Activated CD4-positive, alpha-beta T cell treated with anti-CD3 and anti-CD28 coated beads, Interleukin-2, amount 50 U/mL, for 1 hour (primary cell): ENCODE data around the gene NUDT1.
"Not testable (repeated sequence)": the region's sequence is repeated elsewhere in the genome, so short reads cannot be mapped to it uniquely, and the experiment has no call there.

Experiments
- DNase-seq: peaks from one replicate; pipeline ENCODE4 v3.0.0-alpha.2; 2020

Gene NUDT1

DNA sequence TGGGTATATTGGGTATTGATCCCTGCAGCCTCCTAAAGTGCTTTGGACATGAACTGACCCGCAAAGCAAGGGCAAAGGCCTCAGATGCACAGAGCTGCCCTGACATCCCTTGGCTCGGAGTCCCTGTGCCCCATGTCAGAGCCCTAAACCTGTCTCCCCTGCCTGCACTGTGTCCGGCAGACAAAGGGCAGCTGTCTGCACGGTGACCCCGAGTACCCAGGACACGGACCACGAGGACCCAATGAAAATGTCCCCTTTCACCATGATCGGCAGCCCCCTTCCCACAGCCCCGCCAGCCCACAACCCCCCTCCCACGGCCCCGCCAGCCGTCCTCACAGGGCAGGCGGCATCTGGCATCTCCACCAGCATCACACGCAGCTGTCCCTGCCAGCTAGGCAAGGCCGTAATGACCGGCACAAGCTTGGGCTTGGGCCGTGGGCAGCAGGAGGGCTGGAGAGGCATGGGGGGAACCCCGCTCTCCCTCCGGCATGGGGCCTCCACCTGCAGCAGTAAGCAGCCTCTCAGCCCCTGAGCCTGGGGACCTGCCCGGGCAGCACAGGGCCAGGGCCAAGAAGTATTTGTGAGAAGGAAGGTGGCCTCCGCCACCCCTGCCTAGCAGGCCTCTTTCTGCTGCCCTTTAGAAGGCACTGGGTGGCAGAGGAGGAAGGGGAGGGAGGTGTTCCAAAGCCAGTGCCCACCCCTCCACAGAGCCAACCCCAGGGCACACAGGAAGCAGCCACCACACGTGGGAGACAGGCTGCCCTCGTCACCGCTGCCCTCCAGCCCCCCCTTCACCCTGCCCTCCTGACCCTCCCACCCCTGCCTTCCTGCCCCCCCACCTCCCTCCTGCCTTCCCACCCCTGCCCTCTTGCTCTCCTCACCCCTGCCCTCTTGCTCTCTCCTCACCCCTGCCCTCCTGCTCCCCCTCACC is 10.1 kb downstream of the NUDT1 start:
- DNase-seq: no peak

DNA sequence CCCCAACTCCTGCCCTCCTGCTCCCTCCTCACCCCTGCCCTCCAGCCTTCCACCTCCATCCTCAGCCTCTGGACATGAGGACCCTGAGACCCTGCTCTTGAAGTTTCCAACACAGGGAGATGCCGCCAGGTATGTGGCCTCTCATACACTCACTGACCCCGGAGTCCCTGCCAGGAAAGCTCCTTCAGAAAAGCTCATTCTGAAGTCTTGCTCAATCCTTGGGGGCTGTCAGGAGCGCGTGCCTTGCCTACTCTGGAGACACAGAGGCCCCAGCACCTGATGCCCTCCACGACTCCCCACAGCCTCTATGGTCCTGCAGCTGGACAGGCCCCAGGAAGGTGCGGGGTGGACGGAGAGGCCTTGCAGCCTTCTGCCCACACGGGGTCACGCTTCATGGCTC is 11.0 kb downstream of the NUDT1 start:
- DNase-seq: no peak

DNA sequence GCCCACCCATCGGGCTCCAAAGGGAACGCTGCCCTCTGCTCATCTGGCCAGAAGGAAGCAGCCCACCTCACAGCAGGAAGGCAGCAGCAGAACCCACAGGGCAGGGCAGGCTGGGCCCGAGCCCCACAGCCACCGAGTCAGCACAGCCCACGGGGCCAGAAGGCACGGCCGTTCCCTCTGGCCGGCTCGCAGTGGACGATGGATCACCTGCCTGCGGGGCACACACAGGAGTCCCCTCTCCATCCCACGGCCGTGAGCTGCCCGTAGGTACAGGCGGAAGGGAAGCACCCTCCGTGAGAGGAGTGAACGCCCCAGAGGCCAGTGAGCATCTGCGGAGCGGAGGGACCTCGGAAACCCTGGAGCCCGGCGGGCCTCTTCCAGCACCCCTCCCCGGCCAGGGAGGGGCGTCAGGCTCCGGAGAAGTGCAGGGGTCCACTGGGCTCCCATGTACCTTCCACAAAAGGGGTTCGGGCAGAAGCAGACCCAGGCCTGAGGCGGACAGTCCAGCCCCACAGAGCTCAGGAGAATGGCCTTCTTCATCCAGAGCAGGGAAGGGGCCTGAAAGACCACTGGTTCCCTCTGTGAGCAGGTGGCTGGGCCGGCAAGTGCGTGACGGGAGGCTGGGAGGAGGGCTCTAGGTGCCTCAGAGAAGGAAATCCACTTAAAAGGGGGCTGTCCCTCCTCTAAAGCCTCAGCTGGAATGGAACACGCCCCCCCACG is 11.7 kb downstream of the NUDT1 start:
- no peak for DNase-seq

DNA sequence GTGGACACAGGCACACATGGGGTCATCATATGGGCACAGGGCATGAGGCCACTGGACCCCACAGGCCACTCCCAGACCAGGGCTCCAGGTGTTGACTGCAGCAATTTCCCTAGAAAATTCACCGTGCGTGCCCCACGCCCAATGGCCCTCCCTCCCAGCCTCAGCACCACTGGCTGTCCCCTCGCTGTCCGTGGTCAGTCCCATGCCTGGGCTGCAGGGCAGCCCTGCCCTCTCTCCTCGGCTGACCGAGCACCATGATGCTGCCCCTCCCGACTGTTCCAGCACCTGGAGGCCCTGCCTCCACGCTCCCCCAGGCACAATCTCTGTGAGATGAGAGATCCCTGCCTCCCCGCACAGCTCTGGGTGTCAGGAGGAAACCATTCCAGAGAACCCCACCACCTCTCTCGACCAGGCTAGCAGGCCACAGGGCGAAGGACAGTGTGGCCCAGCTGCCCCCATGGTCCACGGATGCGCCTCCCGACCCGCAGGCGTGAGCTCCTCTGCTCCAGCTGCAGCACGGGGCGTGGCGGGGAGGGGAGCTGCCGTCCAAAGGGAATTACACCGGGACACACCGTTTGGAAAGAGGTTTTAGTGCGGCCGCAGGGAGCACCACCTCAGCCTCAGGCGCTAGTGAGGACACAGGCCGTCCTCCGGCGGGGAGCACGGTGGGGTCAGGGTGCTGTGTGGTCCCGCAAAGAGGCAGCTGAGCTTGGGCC is 12.6 kb downstream of the NUDT1 start:
- DNase-seq: no peak

DNA sequence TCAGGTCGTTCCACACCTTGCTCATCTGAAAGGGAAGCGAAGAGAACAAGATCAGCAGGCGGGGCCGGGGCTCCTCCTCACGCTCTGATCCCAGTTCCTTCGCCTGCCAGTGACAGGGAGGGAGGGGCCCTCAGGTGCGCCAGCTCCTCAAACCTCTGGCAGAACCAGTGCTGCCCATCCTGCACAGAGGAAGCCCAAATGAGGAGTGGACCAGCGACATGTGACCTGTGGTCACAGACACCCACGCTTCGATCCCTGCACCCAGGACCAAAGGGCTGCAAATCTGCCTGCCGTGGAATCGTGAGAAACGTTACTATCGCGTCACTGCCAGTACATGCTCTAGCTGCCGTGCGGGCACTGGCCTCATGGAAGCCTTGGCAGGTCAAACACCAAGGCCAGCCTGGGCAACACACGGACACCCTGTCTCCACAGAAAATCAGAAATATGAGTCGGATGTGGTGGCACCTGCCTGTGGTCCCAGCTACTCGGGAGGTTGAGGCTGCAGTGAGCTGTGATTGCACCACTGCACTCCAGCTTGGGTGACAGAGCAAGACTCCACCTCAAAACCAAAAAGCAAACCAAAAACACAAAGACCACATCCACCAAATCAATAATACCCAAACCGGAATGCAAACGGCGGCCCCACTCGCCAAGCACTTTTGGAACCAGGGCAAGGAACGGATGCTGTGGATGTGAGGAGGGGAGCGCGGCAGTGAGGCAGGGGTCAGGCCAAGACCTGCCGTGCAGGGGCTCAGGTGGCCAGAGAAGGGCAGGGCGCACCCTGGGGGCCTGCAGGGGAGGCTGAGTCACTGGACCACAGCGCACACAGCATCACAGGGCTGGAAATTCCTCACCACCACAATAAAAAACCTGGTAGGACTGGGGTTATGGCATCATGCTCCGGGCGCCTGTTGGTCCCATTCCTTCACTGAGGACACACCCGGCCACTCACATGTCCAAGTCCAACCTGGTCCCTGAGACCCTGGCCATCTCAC is 13.4 kb downstream of the NUDT1 start:
- no peak for DNase-seq

DNA sequence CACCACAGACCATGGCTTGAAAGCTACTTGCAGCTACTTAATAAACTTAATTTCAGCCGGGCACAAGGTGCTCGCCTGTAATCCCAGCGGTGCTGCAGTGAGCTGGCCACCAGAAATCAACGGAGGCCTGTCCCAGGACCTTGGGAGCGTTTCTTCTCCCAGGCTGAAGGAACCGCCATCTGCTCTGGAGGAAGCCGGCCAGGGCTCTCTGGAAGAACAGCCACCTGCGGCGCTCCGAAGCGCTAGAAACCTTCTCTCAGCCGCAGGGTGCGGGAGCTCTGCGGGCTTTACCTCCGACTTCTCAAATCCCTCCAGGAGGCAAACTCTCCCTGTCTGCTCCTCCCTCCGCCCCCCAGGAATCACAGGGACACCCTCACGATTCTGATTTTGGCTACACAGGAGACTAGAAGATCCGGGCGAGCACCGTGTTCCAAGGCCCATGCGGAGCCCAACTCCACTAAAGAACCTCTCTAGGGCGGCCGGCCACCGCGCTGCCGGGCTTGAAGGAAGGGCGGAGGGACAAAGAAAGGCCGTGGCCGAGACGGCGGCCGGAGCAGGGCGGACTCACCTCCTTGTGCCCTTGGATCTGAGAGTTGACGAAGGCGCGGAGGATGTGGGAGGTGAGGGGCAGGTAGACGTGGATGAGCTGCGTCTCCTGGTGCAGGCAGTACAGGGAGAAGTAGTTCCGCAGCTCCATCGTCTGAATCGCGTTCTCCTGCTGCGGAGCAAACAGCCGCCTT is 14.4 kb downstream of the NUDT1 start:
- DNase-seq: no peak

DNA sequence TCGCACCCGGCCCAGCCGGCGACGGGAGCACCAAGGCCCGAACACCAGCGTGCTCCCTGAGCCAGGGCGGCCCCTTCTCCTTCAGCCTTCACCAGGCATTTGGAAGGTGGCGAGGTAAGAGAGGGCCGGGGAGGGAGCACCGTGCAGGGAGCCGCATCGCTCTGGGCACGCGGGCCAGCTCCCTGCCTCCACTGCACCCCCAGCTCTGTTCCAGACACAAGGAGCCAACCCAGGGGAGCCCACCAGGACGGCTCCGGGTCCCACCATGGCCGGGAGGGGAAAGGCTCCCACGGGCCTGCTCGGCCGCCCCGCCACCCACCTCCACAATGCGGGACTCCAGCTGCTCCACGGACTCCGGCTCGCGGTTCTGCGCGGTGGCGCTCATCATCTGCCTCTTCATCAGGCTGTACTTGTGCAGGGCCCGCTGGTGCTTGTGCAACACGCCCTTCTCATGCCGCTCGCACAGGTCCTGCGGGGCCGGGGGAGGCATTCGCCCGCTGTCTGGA is 15.1 kb downstream of the NUDT1 start:
- DNase-seq: no peak

DNA sequence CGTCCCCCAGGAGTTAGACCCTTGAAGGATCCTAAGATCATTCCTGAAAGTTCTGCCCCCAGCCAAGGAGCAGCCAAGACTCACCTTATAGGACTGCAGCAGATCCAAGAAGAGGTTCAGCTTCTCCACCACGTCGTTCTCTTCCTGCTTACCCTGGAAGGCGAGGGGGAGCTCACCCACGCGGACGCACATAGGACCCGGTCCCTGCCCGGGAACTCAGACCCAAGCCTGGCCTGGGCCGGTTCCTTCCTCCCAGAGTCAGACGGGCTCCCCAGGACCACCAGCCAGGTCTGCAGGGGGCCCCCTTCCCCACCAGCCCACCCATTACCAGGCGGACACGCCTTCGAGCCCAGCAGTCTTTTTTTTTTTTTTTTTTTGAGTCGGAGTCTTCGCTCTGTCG is 15.6 kb downstream of the NUDT1 start:
- DNase-seq: no peak

DNA sequence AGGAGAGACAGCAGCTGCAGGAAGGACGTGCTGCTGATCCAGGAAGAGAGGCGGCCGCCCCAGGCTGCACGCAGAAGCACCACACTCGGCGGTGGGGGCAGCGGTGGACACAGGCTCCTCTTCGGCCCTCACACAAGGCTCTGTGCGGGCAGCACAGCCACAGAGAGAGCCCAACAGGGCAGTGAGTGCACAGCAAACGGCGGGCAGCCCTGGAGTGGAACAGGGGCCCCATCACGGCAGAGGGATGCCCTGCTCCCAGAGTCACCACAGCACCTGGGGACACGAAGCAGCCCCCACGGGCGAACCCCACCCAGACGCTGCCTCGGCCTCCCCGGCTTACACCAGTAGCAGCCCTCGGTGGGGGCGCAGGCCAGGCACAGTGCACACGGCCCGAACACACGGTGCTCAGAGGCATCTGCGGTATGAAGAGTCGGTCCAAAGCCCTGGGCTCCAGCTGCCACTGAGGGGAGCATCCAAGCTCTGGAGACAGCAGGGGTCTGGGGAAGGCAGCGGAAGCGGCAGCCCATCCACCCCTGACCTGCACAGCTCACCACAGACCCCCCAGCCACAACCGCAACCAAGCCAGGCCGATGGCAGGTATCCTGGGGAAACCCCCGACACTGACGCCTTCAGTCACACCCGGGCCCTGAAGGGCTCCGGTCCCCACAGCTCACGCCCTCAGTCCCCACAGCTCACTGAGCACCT is 16.8 kb downstream of the NUDT1 start:
- no peak for DNase-seq

DNA sequence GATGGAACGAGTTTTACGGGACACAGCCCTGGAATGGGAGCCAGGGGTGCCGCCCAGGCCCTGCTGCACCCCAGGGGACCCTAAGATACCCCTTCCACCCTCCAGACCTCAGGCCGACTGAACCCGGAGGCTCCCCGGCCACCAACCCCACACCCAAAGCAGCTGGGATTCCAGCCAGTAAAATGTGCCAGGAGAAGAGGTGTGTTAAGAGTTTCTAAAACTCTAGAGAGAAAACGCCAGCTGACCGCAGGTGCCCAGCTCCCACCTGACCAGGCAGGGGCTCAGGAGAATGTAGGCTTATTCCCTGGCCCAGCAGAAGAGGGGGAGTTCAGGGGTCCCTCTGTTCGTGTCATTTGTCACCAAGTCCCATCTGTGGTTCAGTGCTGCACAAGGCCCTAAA is 17.5 kb downstream of the NUDT1 start:
- no peak for DNase-seq

DNA sequence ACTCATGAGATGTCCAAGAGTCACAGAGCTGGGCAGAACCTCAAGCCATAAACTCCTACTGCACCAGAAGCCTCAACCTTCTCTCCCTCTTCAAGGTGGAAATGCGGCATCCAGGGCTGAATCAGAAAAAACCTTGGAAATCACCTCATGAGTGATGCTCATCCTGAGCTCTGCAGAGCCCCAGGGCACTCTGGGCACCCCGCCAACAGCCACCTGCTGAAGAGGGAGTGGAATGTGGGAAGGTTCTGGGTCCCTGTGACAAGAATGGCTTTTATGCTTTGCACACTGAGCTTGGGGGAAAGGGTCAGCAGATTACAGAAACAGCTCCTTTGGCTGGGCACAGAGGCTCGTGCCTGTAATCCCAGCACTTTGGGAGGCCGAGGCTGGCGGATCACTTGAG is 18.8 kb downstream of the NUDT1 start:
- DNase-seq: no peak

DNA sequence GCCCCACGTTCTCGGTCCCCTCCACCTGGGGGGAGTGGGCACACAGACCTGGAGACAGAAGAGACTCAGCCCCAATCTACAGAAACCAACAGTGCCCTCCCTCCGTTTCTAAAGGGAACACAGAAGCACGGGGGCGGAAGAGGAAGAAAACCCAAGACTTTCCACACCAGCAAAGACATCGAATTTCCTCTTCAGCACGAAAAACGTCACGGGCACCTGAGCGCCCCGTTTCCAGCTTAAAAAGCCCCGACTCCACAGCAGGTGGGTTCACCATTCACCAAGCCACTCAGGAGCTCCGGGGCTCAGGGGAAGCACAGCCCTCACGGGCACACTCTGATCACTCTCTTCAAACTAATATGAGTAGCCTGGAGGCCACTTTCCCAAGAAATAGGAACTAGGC is 19.6 kb downstream of the NUDT1 start:
- DNase-seq: peak; percentile 20

DNA sequence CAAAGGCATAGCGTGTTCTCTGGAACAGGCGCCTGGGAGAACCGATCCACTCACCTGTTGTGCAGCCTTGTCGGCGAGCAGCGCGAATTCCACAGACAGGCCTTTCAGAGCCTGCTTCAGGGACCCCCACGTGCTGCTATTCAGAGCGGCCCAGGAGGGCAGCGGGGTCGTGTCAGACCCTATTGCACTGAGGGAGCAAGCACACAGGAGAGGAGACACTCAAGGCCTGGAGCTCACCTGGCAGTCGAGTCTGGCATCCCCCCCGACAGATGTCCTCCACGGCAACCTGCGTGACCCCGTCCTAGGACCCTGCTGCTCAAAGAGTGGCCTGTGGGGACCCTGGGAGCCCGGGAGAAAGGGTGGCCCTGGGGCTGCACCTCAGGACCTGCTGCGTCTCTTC is 21.1 kb downstream of the NUDT1 start:
- no peak for DNase-seq

DNA sequence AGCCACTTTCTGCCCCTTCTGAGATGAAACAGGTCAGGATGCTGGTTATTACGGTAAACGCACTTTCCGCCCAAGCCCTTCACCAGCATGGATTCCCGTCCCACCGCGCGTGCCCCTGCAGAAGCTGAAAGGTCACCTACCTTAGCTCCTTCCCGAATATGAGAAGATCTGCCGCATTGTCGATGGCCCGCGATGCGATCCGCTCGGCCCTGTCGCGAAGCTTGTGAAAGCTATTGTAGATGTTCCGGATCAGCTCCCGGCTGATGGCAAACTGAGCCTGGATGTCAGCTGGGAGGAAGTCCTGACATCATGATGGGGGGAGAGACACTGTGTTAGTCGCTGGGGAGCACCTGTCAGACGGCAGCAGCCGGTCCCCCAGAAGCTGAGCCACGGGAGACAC is 22.1 kb downstream of the NUDT1 start:
- no peak for DNase-seq

DNA sequence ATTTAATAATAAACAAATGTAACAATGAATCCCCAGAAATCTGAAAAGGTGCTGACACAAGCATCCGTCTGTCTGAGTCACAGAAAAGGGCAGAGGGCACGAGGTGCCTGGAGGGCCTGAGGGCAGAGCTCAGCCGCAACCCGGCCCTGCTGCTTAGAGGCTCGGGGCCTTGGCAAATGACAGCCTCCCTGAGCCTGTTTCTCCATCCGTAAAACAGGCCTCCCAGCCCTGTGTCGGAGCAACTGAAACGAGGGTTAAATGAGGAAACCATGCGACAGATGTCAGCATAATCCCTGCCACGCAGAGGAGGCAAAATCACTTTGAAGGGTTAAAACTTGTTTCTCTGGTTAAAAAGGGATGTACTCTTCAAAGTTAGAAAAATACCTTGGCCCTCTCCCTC is 24.9 kb downstream of the NUDT1 start:
- no peak for DNase-seq

DNA sequence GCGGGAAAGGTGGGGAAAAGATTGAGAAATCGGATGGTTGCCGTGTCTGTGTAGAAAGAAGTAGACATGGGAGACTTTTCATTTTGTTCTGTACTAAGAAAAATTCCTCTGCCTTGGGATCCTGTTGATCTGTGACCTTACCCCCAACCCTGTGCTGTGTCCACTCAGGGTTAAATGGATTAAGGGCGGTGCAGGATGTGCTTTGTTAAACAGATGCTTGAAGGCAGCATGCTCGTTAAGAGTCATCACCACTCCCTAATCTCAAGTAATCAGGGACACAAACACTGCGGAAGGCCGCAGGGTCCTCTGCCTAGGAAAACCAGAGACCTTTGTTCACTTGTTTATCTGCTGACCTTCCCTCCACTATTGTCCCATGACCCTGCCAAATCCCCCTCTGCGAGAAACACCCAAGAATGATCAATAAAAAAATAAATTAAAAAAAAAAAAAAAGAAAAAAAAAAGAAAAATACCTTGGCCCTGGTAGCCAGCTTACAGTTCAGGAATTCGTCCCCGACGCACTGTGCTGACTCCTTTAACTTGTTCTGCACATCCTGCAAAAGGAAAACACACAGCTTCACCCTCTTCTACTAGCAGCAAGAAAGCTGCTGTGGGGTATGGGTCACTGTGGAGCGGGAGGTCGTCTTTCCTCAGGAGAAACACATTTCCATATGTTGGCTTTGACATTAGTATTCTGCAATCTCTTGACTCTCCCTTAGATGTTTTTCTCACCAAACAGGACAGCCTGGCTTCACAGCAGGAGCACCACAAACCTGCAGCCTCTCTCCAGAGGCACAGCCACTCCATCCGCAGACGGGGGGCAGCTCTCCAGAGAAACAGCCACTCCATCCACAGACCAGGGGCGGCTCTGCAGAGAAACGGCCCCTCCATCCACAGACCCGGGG is 27.3 kb downstream of the NUDT1 start:
- DNase-seq: not testable (repeated sequence)

DNA sequence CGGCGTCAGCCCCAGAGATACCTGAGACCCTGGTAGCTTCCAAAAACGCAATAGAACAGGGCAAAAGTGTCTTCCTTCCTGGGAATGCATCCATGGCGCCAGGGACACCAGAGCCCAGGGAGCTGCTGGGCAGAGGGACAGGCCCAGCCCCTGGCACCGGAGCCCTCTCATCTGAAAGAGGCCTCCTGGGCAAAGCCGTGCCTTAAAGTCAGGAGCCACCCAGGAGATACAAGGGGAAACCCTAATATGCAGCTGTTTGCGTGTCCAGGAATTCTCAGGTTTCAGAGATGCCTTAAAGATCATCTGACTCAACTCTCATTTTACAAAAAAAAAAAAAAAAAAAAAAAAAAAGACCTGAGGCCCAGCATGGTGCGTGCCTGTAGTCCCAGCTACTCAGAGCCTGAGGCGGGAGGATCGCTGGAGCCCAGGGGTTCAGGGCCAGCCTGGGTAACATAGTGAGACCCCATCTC is 28.0 kb downstream of the NUDT1 start:
- no peak for DNase-seq

DNA sequence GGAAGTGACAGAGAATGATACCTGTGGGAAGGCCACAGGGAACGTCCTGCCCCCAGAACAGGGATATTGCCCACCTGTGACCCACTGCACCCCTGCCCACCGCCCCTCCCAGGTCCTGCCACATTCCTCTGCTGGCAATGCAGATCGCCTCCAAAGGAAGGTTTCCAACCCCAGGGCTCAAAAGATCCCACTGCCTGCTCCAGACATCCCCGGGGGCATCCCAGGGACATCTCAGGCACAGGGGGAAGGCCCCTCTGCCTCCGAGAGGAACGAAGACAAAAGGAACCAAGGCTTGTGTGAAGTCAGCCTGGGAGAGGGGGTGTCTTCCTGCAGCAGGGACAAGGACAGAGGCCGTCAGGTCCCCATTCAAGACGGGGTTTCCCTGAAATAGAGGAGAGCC is 28.5 kb downstream of the NUDT1 start:
- DNase-seq: no peak

DNA sequence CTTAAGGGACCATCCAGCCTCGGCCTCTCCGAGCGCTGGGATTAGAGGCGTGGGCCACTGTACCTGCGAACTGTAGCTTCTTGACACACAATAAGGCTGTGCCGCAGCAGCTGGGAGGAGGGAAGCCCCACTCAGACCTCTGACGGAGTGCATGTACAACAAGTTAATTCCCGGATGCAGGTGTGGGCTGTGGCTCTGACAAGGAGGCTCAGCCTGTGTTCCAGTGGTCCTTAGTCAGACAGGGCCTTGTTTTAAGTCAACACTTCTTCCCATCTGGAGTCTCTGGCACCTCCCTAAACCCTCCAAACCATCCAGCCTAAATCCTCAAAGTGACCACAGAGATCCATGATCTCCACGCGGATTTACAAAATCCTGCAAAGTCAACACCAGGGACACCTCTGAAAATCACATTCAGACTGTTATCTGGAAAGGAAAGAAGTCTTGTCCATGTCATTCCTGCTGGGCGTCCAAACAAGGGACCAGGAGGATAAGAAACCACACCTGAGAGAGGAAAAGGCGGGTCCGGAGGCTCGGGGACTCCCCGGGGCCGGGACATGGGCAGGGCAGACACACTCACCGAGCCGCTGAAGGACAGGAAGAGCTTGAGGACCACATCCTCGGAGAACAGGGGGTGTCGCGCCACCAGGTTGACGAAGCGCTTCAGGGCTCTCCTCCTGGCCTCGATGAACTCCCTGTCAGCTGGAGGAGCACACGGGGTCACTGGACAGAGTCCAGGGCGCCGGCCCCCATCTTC is 29.4 kb downstream of the NUDT1 start:
- DNase-seq: no peak
